Uterine smooth muscle cell (primary cell): ENCODE measurements around the gene PTK6. TPM values are rescaled to one million over a fixed set of nuclear protein-coding genes. Genes with fewer than 3 reads are reported as not detected.

Experiments used
- total RNA-seq: library from RNA; depleted of rRNA; stranded (reverse); fragments of >200 nt; gene quantifications from 2 replicates; pipeline ENCODE4 v1.2.3, GENCODE V29; 2014

The PTK6 gene
- total RNA-seq, result 0.11 and 0.12 TPM in 2 replicates

DNA sequence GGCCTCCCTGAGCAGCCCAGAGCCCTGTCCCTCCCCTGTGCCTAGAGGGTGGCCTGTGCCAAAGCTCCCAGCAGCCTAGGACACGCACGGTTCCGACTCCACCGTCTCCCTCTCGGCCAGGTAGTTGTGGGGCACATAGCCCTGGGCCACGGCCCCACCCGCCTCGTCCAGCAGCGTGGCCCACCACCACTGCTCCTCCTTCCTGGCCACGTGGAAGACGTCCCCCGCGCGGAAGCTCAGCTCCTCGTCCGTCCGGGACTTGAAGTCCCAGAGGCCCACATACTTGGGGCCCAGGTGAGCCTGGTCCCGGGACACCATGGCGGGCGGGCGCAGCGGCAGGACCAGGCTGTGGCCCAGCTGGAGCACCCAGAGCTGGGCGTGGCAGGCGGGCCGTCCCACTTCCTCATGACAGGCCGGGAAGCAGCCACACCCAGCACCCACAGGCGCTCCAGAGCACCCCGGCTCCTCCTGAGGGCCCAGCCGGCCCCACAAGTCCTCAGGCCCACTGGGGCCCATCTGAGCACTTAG is at the start of gene PTK6:
PTK6 (minus strand) TSS at position 380 of the 528 bp plus-strand sequence; CDS start at position 318, 62 bp downstream.

DNA sequence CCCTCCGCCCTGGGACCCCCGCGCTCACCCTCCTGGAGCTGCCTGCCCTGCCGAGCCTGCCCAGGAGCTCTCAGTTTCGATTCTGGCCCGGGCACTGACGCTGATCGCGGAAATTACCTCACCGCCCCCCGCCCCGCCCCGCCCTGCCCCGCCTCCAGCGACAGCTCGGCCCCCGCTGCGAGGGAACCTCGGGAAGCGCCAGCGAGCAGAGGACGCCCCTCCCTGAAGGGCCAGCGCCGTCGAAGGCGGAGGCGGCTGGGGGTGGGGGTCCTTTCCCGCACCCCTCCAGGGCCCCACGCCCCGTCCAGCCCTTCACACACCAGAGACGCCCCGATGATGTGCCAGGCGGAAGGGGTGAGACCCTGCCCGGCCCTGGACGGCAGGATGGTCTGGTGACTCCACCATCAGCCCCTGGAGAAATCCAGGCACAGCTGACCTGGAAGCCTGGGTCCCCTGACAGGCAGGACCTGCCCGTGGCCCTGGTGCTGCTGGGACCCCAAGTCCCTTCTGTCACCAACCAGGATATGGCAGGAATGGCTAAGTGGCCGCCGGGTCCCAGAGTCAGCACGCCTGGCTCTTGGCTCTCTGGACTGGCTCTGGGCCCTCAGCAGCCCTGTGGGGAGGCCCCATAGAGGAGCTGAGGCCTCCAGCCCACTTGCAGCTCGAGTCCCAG is 37.1 kb upstream of the PTK6 start, which contains the start of gene HELZ2:
HELZ2 (minus strand) TSS at position 84 of the 673 bp plus-strand sequence. CDS start 1,854 bp downstream, outside the sequence.

DNA sequence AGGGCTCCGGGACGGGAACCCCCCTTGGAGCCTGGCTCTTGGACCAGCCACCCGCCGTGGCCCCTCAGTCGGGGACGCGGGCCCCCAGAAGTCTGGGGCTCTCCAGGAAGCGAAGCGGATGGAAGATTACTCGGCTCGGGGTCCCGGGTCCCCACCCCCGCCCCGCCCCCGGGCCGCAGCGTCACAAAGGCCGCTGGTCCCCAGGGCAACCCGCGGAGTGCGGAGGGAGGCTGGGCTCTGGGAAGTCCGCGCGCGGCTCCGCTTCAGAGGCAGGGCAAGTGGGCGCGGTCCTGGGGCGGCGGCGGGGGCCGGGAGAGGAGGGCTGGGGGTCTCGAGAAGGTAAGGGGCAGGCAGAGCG is 16.7 kb upstream of the PTK6 start, which contains the start of gene FNDC11:
FNDC11 (plus strand) TSS at position 227 of the 358 bp plus-strand sequence. CDS start 1,505 bp downstream, outside the sequence.

DNA sequence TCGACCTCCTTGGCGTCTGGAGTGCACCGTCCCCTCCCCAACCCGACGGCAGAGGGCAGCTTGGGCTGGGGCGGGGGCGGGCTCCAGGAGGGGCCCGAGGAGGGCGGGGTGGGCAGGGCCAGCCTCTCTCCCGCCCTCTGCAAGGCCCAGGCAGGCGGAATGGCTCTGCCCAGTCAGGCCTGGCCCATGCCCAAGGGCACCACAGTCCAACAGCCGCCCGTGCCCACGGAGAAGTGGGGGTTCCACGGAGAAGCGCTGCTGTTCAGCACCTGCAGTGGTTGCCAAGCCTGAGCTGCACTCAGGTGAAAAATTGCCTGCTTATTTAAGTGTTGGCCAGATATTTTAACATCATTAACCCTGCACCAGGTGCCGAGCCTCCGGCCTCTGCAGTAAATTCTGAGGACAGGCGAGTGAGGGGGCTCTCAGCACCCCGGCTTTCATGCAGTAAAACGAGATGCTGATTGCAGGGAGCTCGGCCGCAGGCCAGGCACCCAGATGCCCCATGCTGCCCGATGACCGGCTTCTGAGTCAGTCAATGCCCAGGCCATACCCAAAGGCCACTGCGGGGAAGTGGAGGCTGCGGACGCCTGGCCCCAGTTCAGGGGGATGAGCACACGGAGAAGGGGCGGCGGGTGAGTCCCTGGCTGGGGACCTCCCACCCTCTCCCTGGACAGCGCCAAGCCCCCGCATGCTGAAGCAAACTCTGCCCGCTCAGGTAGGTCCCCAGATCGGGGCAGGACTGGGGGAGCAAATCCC is 10.7 kb upstream of the PTK6 start, which contains the start of gene SRMS:
SRMS (minus strand) TSS at position 25 of the 756 bp plus-strand sequence. CDS start 286 bp downstream, outside the sequence.

DNA sequence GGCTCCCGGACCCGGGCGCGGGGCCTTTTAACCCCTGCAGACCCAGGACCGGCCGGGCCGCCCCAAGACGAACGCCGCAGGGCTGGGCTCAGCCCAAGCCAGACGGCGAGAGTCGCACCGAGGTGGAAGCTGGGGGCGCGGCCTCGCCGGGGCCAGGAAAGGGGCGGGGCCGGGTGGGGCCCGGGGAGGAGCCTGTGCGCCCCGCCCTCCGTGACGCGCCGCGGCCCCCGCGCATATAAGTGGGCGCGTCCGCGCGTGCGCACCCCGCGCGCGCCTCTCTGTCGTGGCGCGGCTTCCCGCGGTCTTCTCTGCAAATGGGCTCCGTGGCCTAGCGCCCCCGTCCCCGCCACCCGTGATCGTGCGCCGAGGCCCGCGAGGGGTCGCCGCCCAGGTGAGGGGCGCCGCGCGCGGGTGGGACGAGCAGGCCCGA is 16.7 kb downstream of the PTK6 start, which contains the start of gene PPDPF:
PPDPF (plus strand) TSS at position 262 of the 430 bp plus-strand sequence. CDS start 544 bp downstream, outside the sequence.

DNA sequence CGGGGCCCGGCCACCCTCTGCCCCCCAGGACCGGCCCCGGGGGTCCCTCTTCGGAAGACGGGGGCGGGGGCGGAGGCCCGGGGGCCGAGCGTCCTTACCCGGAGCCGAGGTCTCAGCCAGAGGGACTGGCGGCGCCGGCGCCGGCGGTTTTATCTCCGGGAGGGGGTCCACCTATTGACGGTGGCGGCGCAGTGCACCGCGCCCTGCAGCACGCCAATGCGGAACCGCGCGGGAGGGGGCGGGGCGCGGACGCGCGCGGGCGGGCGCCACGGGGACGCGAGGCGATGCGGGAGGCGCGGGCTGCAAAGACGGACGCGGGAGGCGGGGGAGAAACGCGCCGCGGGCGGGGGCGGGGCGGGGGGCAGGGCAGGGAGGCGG is 38.2 kb downstream of the PTK6 start, which contains the start of gene EEF1A2:
EEF1A2 (minus strand) TSS at position 124 of the 378 bp plus-strand sequence. CDS start 1,320 bp downstream, outside the sequence.

Other genes with a start within 250 kb of the PTK6 start
- gene COL20A1, start 244.2 kb downstream of the PTK6 start, total RNA-seq, result under 0.01 TPM in 1 of 2 replicates, not detected in the other
- not detected in 2 replicates for gene CHRNA4, start 176.0 kb downstream of the PTK6 start, total RNA-seq
- gene KCNQ2, start 64.7 kb downstream of the PTK6 start, total RNA-seq, result not detected in 2 replicates
- gene EEF1A2, start 38.3 kb downstream of the PTK6 start, total RNA-seq, result 0.33 and 1.9 TPM in 2 replicates
- 22.7 and 36.0 TPM in 2 replicates for gene PPDPF, start 16.6 kb downstream of the PTK6 start, total RNA-seq
- gene SRMS, start 10.4 kb upstream of the PTK6 start, total RNA-seq, result not detected in 2 replicates
- 0.66 and 2.4 TPM in 2 replicates for gene FNDC11, start 16.8 kb upstream of the PTK6 start, total RNA-seq
- gene HELZ2, start 36.9 kb upstream of the PTK6 start, total RNA-seq, result 46.2 and 48.4 TPM in 2 replicates
- gene GMEB2, start 89.7 kb upstream of the PTK6 start, total RNA-seq, result 11.1 and 11.7 TPM in 2 replicates
- gene STMN3, start 116.0 kb upstream of the PTK6 start, total RNA-seq, result 18.9 and 43.9 TPM in 2 replicates
- gene RTEL1, start 120.9 kb upstream of the PTK6 start, total RNA-seq, result 15.9 and 31.5 TPM in 2 replicates
- 57.4 and 110 TPM in 2 replicates for gene TNFRSF6B, start 159.3 kb upstream of the PTK6 start, total RNA-seq
- 43.7 and 61.0 TPM in 2 replicates for gene ARFRP1, start 170.6 kb upstream of the PTK6 start, total RNA-seq
- gene ZGPAT, start 170.7 kb upstream of the PTK6 start, total RNA-seq, result 23.4 and 31.4 TPM in 2 replicates
- 5.2 and 7.0 TPM in 2 replicates for gene LIME1, start 199.3 kb upstream of the PTK6 start, total RNA-seq
- gene SLC2A4RG, start 202.4 kb upstream of the PTK6 start, total RNA-seq, result 32.0 and 35.4 TPM in 2 replicates